Muscle of leg (tissue), 11 donors: ENCODE results near the gene CEP104. TPM values are rescaled to one million over a fixed set of nuclear protein-coding genes. Genes with fewer than 3 reads are reported as not detected.

Experiments used
- DNase-seq: peaks from one replicate; pipeline ENCODE4 v3.0.0; 2013
- H3K27ac ChIP-seq: one replicate; pipeline ENCODE4 v1.5.1; 2013; ENCODE audit warnings: mild to moderate bottlenecking, low read length, control low read depth
- H3K27me3 ChIP-seq: one replicate; pipeline ENCODE4 v1.6.1; 2013; ENCODE audit warnings: low read length; ENCODE audit not compliant: control insufficient read depth, insufficient read depth
- H3K36me3 ChIP-seq: one replicate; pipeline ENCODE4 v1.6.1; 2013; ENCODE audit warnings: low read length; ENCODE audit not compliant: control insufficient read depth, insufficient read depth
- H3K4me1 ChIP-seq: one replicate; pipeline ENCODE4 v1.6.1; 2013; ENCODE audit warnings: low read length; ENCODE audit not compliant: control insufficient read depth, insufficient read depth
- H3K4me3 ChIP-seq: one replicate; pipeline ENCODE4 v1.5.1; 2013; ENCODE audit warnings: low read length, control low read depth
- H3K9me3 ChIP-seq: replicated peaks from 2 replicates; pipeline ENCODE4 v1.6.1; 2013; ENCODE audit warnings: low read depth, low read length; ENCODE audit not compliant: control insufficient read depth
- WGBS: methylation state at CpG from one replicate; pipeline ENCODE4 v1.1.5; 2013; ENCODE audit warnings: missing lambda C conversion rate; ENCODE audit not compliant: insufficient coverage; 5-methylcytosine and 5-hydroxymethylcytosine counted together
- polyA plus RNA-seq, 8 donors: library from polyadenylated mRNA; unstranded; fragments of 120-200 nt; gene quantifications; one replicate each; pipeline versions ENCODE4 v1.2.1 to v1.2.3, GENCODE V29; 2013; ENCODE audit warnings: inconsistent platforms in 1 of 8, low replicate concordance in 1 of 8; ENCODE audit not compliant: insufficient read length in 8 of 8, insufficient read depth in 1 of 8
- total RNA-seq: library from RNA; stranded (reverse); fragments of 120-200 nt; gene quantifications from one replicate; pipeline ENCODE4 v1.2.4, GENCODE V29; 2013

CEP104 gene
- total and polyA plus RNA-seq, 9 donors = 8.3 to 19.7 (median 17.2) TPM

DNA sequence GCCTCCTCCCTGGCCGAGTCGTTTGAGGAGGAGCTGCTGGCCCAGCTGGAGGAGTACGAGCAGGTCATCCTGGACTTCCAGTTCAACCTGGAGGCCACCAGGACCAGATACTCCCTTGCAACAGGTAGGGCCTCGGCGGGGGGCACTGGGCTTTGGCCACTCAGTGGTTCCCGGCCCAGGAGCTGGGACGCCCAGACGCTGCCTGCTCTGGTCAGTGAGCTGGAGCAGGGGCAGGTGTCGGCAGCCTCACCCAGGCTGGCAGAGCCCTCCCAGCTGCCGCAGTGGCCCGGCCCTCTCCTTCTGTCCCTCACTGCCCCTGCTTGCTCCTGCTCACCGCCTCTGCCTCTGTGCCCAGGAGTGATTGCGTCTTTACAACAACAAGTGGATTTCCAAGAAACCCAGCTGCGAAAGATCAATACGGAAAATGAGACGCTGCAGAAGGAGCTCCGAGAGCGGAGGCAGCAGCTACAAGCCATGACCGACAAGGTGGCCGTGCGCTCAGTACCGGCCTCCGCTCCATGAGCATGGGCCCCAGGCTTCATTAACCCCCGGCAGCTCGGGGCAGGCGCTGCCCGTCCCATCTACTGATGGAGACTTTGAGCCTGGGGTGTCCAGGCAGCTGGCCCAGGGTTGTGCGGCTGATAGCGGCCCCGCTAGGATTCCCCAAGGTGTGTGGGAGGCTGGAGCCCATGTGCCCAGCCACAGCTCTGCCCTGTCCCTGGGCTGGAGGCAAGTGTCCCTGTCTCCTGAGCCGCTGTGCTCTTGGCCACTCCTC is 93.5 kb downstream of the CEP104 start:
- H3K4me1 ChIP-seq = no peaks in the 10 kb centered on the region
- H3K36me3 ChIP-seq = no peaks in the 10 kb centered on the region
- WGBS = 66% methylated on average over 31 of the region's 31 CpGs
- H3K27me3 ChIP-seq = peaks cover 16% of the 10 kb centered on the region
- peaks cover 4% of the 10 kb centered on the region for H3K9me3 ChIP-seq
- no peak for DNase-seq
- no peak overlapping the region for H3K4me3 ChIP-seq
- no peak overlapping the region for H3K27ac ChIP-seq

- Histone ChIP-seq H3K36me3 (no peaks in the 10 kb centered on the region), H3K4me3 (no peak overlapping the region), H3K4me1 (no peaks in the 10 kb centered on the region), H3K9me3 (peaks cover 4% of the 10 kb centered on the region), H3K27ac (no peak overlapping the region), H3K27me3 (peaks cover 16% of the 10 kb centered on the region)
- 81% methylated on average over 9 of the region's 12 CpGs for WGBS
- no peak for DNase-seq
Observed at GRCh38 chr1:3762873-3763228, 94.2 kb downstream of the CEP104 start.

GRCh38 chr1:3762151-3762872 is 94.7 kb downstream of the CEP104 start:
- Histone ChIP-seq H3K36me3 (no peaks in the 10 kb centered on the region), H3K9me3 (peaks cover 4% of the 10 kb centered on the region), H3K27ac (no peak overlapping the region), H3K27me3 (peaks cover 14% of the 10 kb centered on the region), H3K4me3 (no peak overlapping the region), H3K4me1 (no peaks in the 10 kb centered on the region)
- DNase-seq = no peak
- WGBS = 75% methylated on average over 14 of the region's 15 CpGs

Other genes starting within 250 kb of the CEP104 start
- gene MEGF6, start 245.7 kb downstream of the CEP104 start, total RNA-seq = 20.8 TPM
- 10 to 100 TPM in 7 of 8 donors, 1 to 10 TPM in 1; 7.7 to 26.7 (median 13.6) TPM for gene MEGF6, start 245.7 kb downstream of the CEP104 start, polyA plus RNA-seq
- gene TPRG1L, start 232.2 kb downstream of the CEP104 start, total RNA-seq = 11.0 TPM
- gene TPRG1L, start 232.2 kb downstream of the CEP104 start, polyA plus RNA-seq = 10 to 100 TPM; 27.1 to 32.4 (median 30.1) TPM
- gene WRAP73, start 207.1 kb downstream of the CEP104 start, total RNA-seq = 8.5 TPM
- gene WRAP73, start 207.1 kb downstream of the CEP104 start, polyA plus RNA-seq = 10 to 100 TPM in 6 of 8 donors, 1 to 10 TPM in 2; 9.9 to 13.4 (median 11.8) TPM
- 0.71 TPM for gene TP73, start 204.7 kb downstream of the CEP104 start, total RNA-seq
- 1 to 10 TPM in 5 of 8 donors, under 1 TPM in 3; 0.52 to 2.5 (median 1.3) TPM for gene TP73, start 204.7 kb downstream of the CEP104 start, polyA plus RNA-seq
- gene CCDC27, start 104.8 kb downstream of the CEP104 start, total RNA-seq = not detected
- under 1 TPM; 0.07 to 0.18 (median 0.10) TPM for gene CCDC27, start 104.8 kb downstream of the CEP104 start, polyA plus RNA-seq
- gene SMIM1, start 84.5 kb downstream of the CEP104 start, total RNA-seq = 7.1 TPM
- 1 to 10 TPM; 2.3 to 8.4 (median 4.1) TPM for gene SMIM1, start 84.5 kb downstream of the CEP104 start, polyA plus RNA-seq
- 34.4 TPM for gene LRRC47, start 60.7 kb downstream of the CEP104 start, total RNA-seq
- 10 to 100 TPM; 45.7 to 56.1 (median 51.2) TPM for gene LRRC47, start 60.7 kb downstream of the CEP104 start, polyA plus RNA-seq
- gene DFFB, start 265 bp upstream of the CEP104 start, total RNA-seq = 4.3 TPM
- gene DFFB, start 265 bp upstream of the CEP104 start, polyA plus RNA-seq = 1 to 10 TPM; 4.3 to 6.8 (median 5.1) TPM
- 18.0 TPM for gene C1orf174, start 43.1 kb upstream of the CEP104 start, total RNA-seq
- 10 to 100 TPM; 16.5 to 20.9 (median 17.9) TPM for gene C1orf174, start 43.1 kb upstream of the CEP104 start, polyA plus RNA-seq